Astrocyte (in vitro differentiated cells and primary cell): Measurements from ENCODE around the gene YKT6.

Experiments
- EZH2 ChIP-seq: IDR thresholded peaks from 2 replicates; pipeline ENCODE4 v1.6.1; 2012; ENCODE audit warnings: mild to moderate bottlenecking, low read length, inconsistent platforms; ENCODE audit not compliant: insufficient read depth
- TF ChIP-seq, protein P1 (sequence below): IDR thresholded peaks from 2 replicates; pipeline ENCODE4 v1.5.1; 2011; ENCODE audit warnings: low read depth, mild to moderate bottlenecking, inconsistent platforms, low read length, moderate library complexity; ENCODE audit not compliant: insufficient read depth

DNA sequence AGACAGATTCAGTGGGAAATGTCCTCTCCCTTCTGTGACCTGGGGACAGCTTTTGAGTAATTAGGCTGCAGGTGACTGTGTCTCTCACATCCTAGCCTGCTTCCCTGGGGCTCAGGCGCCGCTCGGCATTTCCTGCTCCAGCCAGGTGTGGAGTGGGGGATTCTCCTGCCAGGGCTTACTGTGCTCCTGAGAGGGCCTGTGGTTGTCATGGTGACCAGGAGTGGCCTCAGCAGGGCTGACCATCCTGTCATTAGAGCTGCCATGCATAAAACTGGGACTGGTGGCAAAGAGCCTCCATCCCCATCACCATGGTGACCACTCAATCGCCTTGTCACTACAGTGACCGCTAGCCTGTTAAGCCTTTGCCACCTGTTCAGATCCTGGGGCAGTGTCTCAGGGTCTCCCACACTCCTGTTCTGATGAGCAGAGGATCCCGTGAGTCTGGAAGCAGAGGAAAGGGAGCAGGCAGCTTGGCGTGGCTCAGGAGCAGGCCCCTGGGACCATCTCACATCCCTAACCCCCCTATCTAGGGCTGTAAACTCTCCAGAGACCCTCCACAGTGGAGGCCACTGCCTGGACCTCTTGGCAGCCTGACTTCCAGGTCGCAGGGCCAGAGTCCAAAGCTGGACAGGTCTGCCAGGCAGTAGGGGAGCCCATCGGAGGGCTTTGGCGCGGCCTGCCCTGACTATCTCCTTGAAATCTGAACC lies 11.3 kb upstream of the YKT6 start, which contains the start of gene GCK:
- TF ChIP-seq, protein P1, sequence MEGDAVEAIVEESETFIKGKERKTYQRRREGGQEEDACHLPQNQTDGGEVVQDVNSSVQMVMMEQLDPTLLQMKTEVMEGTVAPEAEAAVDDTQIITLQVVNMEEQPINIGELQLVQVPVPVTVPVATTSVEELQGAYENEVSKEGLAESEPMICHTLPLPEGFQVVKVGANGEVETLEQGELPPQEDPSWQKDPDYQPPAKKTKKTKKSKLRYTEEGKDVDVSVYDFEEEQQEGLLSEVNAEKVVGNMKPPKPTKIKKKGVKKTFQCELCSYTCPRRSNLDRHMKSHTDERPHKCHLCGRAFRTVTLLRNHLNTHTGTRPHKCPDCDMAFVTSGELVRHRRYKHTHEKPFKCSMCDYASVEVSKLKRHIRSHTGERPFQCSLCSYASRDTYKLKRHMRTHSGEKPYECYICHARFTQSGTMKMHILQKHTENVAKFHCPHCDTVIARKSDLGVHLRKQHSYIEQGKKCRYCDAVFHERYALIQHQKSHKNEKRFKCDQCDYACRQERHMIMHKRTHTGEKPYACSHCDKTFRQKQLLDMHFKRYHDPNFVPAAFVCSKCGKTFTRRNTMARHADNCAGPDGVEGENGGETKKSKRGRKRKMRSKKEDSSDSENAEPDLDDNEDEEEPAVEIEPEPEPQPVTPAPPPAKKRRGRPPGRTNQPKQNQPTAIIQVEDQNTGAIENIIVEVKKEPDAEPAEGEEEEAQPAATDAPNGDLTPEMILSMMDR: no peak
- no peak for TF ChIP-seq EZH2
